A549 (cell line): ENCODE results near the gene EVX2. TPM values are rescaled to one million over a fixed set of nuclear protein-coding genes. Genes with fewer than 3 reads are reported as not detected.

Experiments used
- ATAC-seq, 2 experiments: fragments of 200-7000 bp in 1 of 2; fragments of >200 bp in 1 of 2; cut with Nextera tagmentation in 1 of 2; cut with Tn5 transposase in 1 of 2; 3 replicates each; pipeline versions ENCODE4 v1.8.0 to v1.9.1; 2018 to 2020; ENCODE audit warnings: mild to moderate bottlenecking in 1 of 2, moderate library complexity in 1 of 2
- CTCF ChIA-PET: fragments of 300-600 bp; sonication (Branson Sonifier 250); formaldehyde crosslinking; extraction: SDS; loops from one replicate; lab custom pipeline; 2021; ENCODE audit warnings: antibody characterized with exemption, inconsistent platforms; lab: Yijun Ruan, JAX
- POLR2A ChIA-PET: fragments of 350-600 bp; formaldehyde crosslinking; extraction: SDS; loops from one replicate; lab custom pipeline; 2021; ENCODE audit warnings: antibody characterized with exemption, inconsistent platforms; lab: Yijun Ruan, JAX
- DNase-seq, 2 experiments: peaks; one replicate each; pipeline versions ENCODE4 v3.0.0 to v3.0.0-alpha.2; 2011 to 2016; ENCODE audit warnings: low read depth in 1 of 2, low spot score in 1 of 2
- FAIRE-seq: peaks from 2 replicates; lab custom pipeline; 2011; peaks lifted over from hg19 to GRCh38; lab: Jason Lieb, UNC
- H3K27ac ChIP-seq, 2 experiments: fragments of >200 bp; sonication (Bioruptor Twin); formaldehyde crosslinking; 3 replicates each; pipeline ENCODE4 v1.5.1; 2016 to 2017
- H3K4me1 ChIP-seq: fragments of >200 bp; sonication (Bioruptor Twin); formaldehyde crosslinking; 3 replicates; pipeline ENCODE4 v1.6.1; 2016
- H3K4me2 ChIP-seq: fragments of >200 bp; sonication (Bioruptor Twin); formaldehyde crosslinking; 3 replicates; pipeline ENCODE4 v1.6.1; 2016
- H3K4me3 ChIP-seq: fragments of >200 bp; sonication (Bioruptor Twin); formaldehyde crosslinking; 3 replicates; pipeline ENCODE4 v1.5.1; 2016
- H3K9me3 ChIP-seq: fragments of >200 bp; sonication (Bioruptor Twin); formaldehyde crosslinking; 3 replicates; pipeline ENCODE4 v1.6.1; 2016
- BCL3 ChIP-seq: fragments of >200 bp; sonication (Bioruptor Twin); formaldehyde crosslinking; IDR thresholded peaks from 3 replicates; pipeline ENCODE4 v1.6.1; 2016
- BHLHE40 ChIP-seq: IDR thresholded peaks from 2 replicates; pipeline ENCODE4 v1.6.1; 2012; ENCODE audit warnings: low read depth, low read length, inconsistent platforms
- CHD4 ChIP-seq: fragments of 200-600 bp; sonication (generic); IDR thresholded peaks from 2 replicates; pipeline ENCODE4 v1.6.1; 2016; ENCODE audit warnings: antibody characterized with exemption, mild to moderate bottlenecking, borderline replicate concordance
- CTCF ChIP-seq: fragments of >200 bp; sonication (Bioruptor Twin); formaldehyde crosslinking; IDR thresholded peaks from 3 replicates; pipeline ENCODE4 v1.5.1; 2016
- EHF ChIP-seq: fragments of 250-450 bp; sonication (Bioruptor Pico); IDR thresholded peaks from 2 replicates; pipeline ENCODE4 v1.5.0; 2020; ENCODE audit warnings: mild to moderate bottlenecking
- EHMT2 ChIP-seq: fragments of 200-600 bp; sonication (generic); IDR thresholded peaks from 2 replicates; pipeline ENCODE4 v1.6.1; 2016; ENCODE audit warnings: antibody characterized with exemption, low read depth, mild to moderate bottlenecking, moderate library complexity
- ELK1 ChIP-seq: fragments of 150-350 bp; IDR thresholded peaks from 2 replicates; pipeline ENCODE4 v1.6.1; 2014; ENCODE audit warnings: low read depth, mild to moderate bottlenecking, low read length
- EP300 ChIP-seq, 2 experiments: fragments of >200 bp; sonication (Bioruptor Twin); formaldehyde crosslinking; IDR thresholded peaks; 2 replicates in 1 of 2; 3 replicates in 1 of 2; pipeline ENCODE4 v1.6.1; 2016 to 2017
- FOSB ChIP-seq: fragments of 250-450 bp; sonication (Bioruptor Pico); IDR thresholded peaks from 2 replicates; pipeline ENCODE4 v1.5.0; 2020; ENCODE audit warnings: mild to moderate bottlenecking, moderate library complexity
- FOSL2 ChIP-seq, 2 experiments: fragments of 450-650 bp in 1 of 2; fragments of >200 bp in 1 of 2; sonication (Bioruptor Twin) in 1 of 2; formaldehyde crosslinking; IDR thresholded peaks; 2 replicates each; pipeline versions ENCODE4 v1.5.0 to v1.6.1; 2016 to 2020; ENCODE audit warnings: mild to moderate bottlenecking in 1 of 2, moderate library complexity in 1 of 2
- HDAC2 ChIP-seq: fragments of 200-600 bp; sonication (generic); IDR thresholded peaks from 2 replicates; pipeline ENCODE4 v1.6.1; 2016
- JUN ChIP-seq, 2 experiments: fragments of >200 bp; sonication (Bioruptor Twin); formaldehyde crosslinking; IDR thresholded peaks; 2 replicates in 1 of 2; 3 replicates in 1 of 2; pipeline ENCODE4 v1.6.1; 2016 to 2017
- JUNB ChIP-seq: fragments of >200 bp; sonication (Bioruptor Twin); formaldehyde crosslinking; IDR thresholded peaks from 2 replicates; pipeline ENCODE4 v1.6.1; 2016
- MAFK ChIP-seq: fragments of 450-650 bp; IDR thresholded peaks from 2 replicates; pipeline ENCODE4 v1.6.1; 2014; ENCODE audit not compliant: partially characterized antibody
- NFE2L2 ChIP-seq: fragments of 150-350 bp; conservative IDR thresholded peaks from 2 replicates; pipeline ENCODE4 v1.6.1; 2014; ENCODE audit warnings: low read length
- NPAS2 ChIP-seq: fragments of 250-450 bp; sonication (Bioruptor Pico); IDR thresholded peaks from 2 replicates; pipeline ENCODE4 v1.8.0; 2022; ENCODE audit warnings: mild to moderate bottlenecking, moderate library complexity, borderline replicate concordance
- NR3C1 ChIP-seq: fragments of >200 bp; sonication (Bioruptor Twin); formaldehyde crosslinking; IDR thresholded peaks from 3 replicates; pipeline ENCODE4 v1.6.1; 2017
- PBX3 ChIP-seq: IDR thresholded peaks from 2 replicates; pipeline ENCODE4 v1.6.1; 2012
- PHF8 ChIP-seq: fragments of 200-600 bp; sonication (generic); IDR thresholded peaks from 2 replicates; pipeline ENCODE4 v1.6.1; 2016; ENCODE audit warnings: low read depth, mild to moderate bottlenecking, antibody characterized with exemption, moderate library complexity, borderline replicate concordance
- POLR2A ChIP-seq: IDR thresholded peaks from 2 replicates; pipeline ENCODE4 v1.6.1; 2012; ENCODE audit warnings: mild to moderate bottlenecking, low read length
- RAD21 ChIP-seq, 2 experiments: fragments of >200 bp in 1 of 2; sonication (Bioruptor Twin) in 1 of 2; formaldehyde crosslinking in 1 of 2; IDR thresholded peaks in 1 of 2; conservative IDR thresholded peaks in 1 of 2; 2 replicates in 1 of 2; 3 replicates in 1 of 2; pipeline ENCODE4 v1.6.1; 2012 to 2018; ENCODE audit warnings: inconsistent platforms in 1 of 2
- RCOR1 ChIP-seq: fragments of 150-350 bp; IDR thresholded peaks from 2 replicates; pipeline ENCODE4 v1.6.1; 2014; ENCODE audit warnings: antibody characterized with exemption, low read length, low read depth
- SREBF2 ChIP-seq: fragments of 450-650 bp; IDR thresholded peaks from 2 replicates; pipeline ENCODE4 v1.6.1; 2014; ENCODE audit warnings: mild to moderate bottlenecking, moderate library complexity
- TP53 ChIP-seq: fragments of 250-450 bp; sonication (Bioruptor Pico); IDR thresholded peaks from 2 replicates; pipeline ENCODE4 v1.5.0; 2021; ENCODE audit warnings: mild to moderate bottlenecking, moderate library complexity
- ZFP36 ChIP-seq: fragments of 450-650 bp; IDR thresholded peaks from 2 replicates; pipeline ENCODE4 v1.6.1; 2014; ENCODE audit warnings: borderline replicate concordance; ENCODE audit not compliant: partially characterized antibody
- WGBS: methylation state at CpG from one replicate; pipeline ENCODE4 v1.1.6; 2017; ENCODE audit errors: missing lambda C conversion rate; 5-methylcytosine and 5-hydroxymethylcytosine counted together
- polyA plus RNA-seq, 4 experiments: library from polyadenylated mRNA; depleted of rRNA in 3 of 4; stranded (reverse); fragments of >200 nt; fragmentation: RNase III in 1 of 4; extraction: RNeasy Plus Mini Kit Qiagen cat#74134 plus additional on column Dnase treatment in 1 of 4; gene quantifications; 2 replicates in 3 of 4; 3 replicates in 1 of 4; pipeline ENCODE4 v1.2.3, GENCODE V29; 2011 to 2017

Gene EVX2
- polyA plus RNA-seq, 2 of the 4 experiments (the other 2 are of a cell fraction), result 0.03 TPM; not detected in 1

- no peak for TF ChIP-seq FOSL2 (IDR thresholded peaks at IDR 0.05)
- no peak for TF ChIP-seq FOSL2 (CRISPR knock-in tag; IDR thresholded peaks at IDR 0.05)
- TF ChIP-seq ZFP36, result no peak
- TF ChIP-seq NR3C1, result no peak
- TF ChIP-seq, all 56 proteins: peak for 0
Measured at GRCh38 chr2:176103194-176103593, 19.4 kb upstream of the EVX2 start (continued).

- WGBS, result 75% methylated on average over 7 of the region's 7 CpGs
Measured at GRCh38 chr2:176102309-176102866, 18.6 kb upstream of the EVX2 start.

GRCh38 chr2:176101842-176102241 lies 18.1 kb upstream of the EVX2 start:
- 88% methylated on average over 5 of the region's 5 CpGs for WGBS
- peaks cover 32% of the 10 kb centered on the region for H3K4me1 ChIP-seq
- ChIA-PET POLR2A (no interaction called here), CTCF (interaction anchor here (1.3 to 2.6 kb wide), 3 partner anchors 9 to 551 kb away, joined by 3 to 17 read pairs (median 7); no protein-coding TSS in a partner anchor)
- H3K9me3 ChIP-seq, result no peaks in the 10 kb centered on the region
- H3K4me2 ChIP-seq, result no peak overlapping the region
- no peak for DNase-seq
- ATAC-seq, result no peak
- H3K27ac ChIP-seq, result no peak overlapping the region
- FAIRE-seq, result no peak
- TF ChIP-seq EHMT2, result no peak
- TF ChIP-seq RAD21 (conservative IDR thresholded peaks at IDR 0.05 in 1 of 2, IDR thresholded peaks at IDR 0.05 in 1 of 2), result no peak
- no peak for TF ChIP-seq BHLHE40
- no peak for TF ChIP-seq HDAC2
- no peak for TF ChIP-seq RCOR1
- no peak for TF ChIP-seq NPAS2
- TF ChIP-seq EP300 (IDR thresholded peaks at IDR 0.05), result no peak
- H3K4me3 ChIP-seq, result no peak overlapping the region

More at GRCh38 chr2:176102309-176102866, 18.6 kb upstream of the EVX2 start:
- ChIA-PET CTCF (interaction anchor here (1.3 to 2.6 kb wide), 4 partner anchors 9 to 550 kb away, joined by 3 to 17 read pairs (median 8); no protein-coding TSS in a partner anchor), POLR2A (no interaction called here)
- DNase-seq (no peak), ATAC-seq (no peak), FAIRE-seq (no peak)
- H3K9me3 ChIP-seq, result no peaks in the 10 kb centered on the region
- H3K4me3 ChIP-seq, result no peak overlapping the region
- no peak overlapping the region for H3K4me2 ChIP-seq
- no peak for TF ChIP-seq BCL3
- TF ChIP-seq MAFK, result no peak
- no peak for TF ChIP-seq HDAC2
- no peak for TF ChIP-seq JUNB
- H3K4me1 ChIP-seq, result peaks cover 29% of the 10 kb centered on the region
- H3K27ac ChIP-seq, result no peak overlapping the region

GRCh38 chr2:176101216-176101830 lies 17.6 kb upstream of the EVX2 start:
- FAIRE-seq, result no peak
- H3K4me1 ChIP-seq, result peaks cover 30% of the 10 kb centered on the region
- ChIA-PET POLR2A (no interaction called here), CTCF (interaction anchor here (1.3 to 2.6 kb wide), 3 partner anchors 10 to 551 kb away, joined by 3 to 17 read pairs (median 7); no protein-coding TSS in a partner anchor)
- H3K4me2 ChIP-seq, result no peak overlapping the region
- H3K4me3 ChIP-seq, result no peak overlapping the region
- no peak for DNase-seq
- 67% methylated on average over 2 of the region's 2 CpGs for WGBS
- TF ChIP-seq JUN (IDR thresholded peaks at IDR 0.05) (no peak), BHLHE40 (no peak), PHF8 (no peak), CTCF (no peak), PBX3 (no peak), NFE2L2 (no peak), CHD4 (no peak), EHF (CRISPR knock-in tag) (no peak), HDAC2 (no peak), POLR2A (no peak), TP53 (no peak), FOSB (CRISPR knock-in tag) (no peak), ELK1 (no peak), SREBF2 (no peak)
- ATAC-seq, result no peak
- no peaks in the 10 kb centered on the region for H3K9me3 ChIP-seq
- H3K27ac ChIP-seq, result no peak overlapping the region
